DMS153 treated with DMSO at 0.1 percent for 48 hours (cell line): ENCODE measurements around the gene CEP152.

ENCODE experiments used
- DNase-seq: peaks from one replicate; lab custom pipeline; 2025; ENCODE audit not compliant: unreplicated experiment; lab: John Stamatoyannopoulos, UW

CEP152 gene

DNA sequence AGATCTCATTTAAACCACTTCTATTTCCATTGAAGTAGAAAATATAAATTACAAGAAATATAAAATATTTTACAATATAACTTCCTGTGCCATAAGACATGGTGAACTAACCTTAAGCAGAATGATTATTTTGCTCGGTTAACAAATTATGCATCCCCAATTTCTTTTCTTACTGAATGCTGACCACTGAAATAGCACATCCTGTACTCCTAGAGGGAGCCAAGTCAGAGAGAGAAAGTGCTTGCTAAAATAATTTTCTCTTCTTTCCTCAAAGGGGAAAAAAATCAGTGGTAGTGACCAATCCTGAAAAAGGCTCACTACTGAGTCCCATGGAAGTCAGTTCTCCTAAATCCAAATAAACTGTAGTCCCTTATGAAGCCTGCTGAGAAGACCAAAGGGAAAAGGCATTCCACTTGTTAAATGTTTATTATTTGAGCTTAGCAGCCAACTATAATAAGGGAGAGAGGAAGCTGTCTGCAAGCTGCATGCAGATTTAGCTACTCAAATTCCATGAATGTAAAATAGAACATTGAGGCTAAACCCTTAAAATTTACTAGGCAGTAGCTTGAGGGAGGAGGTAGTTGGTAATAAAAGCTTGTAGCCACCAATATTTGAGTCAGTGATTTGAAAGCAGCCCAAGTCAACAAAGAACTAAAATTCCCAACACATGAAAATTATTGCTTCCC lies 33.1 kb downstream of the CEP152 start:
- DNase-seq = no peak

DNA sequence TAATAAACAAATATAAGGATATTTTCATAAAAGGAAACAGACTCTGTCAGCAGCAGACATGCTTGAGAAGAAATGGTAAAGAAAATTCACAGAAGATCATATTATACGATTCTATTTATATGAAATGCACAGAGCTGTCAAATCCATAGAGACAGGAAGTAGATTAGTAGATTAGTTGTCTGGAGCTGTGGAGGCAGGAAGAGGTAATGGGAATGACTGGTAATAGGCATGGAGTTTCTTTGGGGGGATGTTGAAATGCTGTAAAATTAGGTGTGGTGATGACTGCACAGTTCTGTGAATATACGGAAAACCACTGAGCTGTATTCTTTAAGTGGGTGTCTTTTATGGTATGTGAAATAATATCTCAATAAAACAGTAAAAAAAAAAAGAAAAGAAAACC lies 35.3 kb downstream of the CEP152 start:
- no peak for DNase-seq

DNA sequence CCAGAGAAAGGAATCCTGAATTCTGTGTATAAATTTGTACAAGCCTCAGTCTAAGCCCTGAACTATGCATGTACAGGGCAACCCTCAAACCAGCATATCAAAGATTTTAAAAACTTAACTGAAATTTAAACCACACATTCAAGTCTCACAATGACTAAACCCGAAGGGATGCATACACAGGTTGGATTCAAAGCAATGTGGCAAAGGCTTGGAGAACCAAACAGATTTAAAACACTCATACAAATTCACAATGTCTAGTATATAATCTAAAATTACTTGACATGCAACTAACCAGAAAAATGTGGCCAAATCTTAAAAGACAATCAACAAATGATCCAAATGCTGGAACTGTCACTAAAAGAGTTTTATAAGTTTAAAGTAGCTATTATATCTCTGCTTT lies 36.4 kb downstream of the CEP152 start:
- no peak for DNase-seq

DNA sequence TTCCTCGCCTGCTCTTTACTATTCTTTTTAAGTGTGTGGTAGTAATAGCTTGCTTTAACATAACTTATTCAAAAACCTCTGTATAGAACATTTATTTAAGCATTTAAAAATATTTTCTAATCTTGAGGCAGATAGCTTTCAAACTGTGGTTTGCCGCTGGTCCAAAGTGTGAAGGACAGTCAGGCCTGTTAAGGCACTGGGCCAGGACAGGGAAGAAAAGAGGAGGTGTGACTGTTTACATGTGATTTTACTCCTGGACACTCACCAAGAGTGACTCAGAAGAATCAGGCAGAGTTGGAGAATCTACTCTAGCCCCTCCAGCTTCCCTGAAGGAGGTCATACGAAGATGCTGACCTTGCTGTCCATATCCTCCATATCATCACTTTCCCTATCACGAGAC lies 44.7 kb downstream of the CEP152 start:
- no peak for DNase-seq

DNA sequence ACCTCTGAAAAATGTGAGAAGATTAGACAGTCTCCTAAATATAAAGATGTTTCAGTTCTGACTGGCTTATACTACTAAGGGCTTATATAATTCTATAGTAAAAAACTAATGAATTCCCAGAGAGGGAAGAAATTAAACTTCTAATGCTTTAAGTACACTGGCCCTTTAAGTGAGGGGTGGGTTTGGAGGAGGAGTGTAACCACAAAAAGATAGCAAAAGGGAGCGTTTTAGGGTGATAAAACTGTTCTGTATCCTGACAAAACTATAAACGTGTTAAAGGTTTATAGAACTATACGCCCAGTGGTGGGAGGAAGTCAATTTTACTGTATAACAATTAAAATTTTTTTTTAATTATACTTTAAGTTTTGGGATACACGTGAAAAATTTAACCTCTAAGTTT lies 45.8 kb downstream of the CEP152 start:
- no peak for DNase-seq

DNA sequence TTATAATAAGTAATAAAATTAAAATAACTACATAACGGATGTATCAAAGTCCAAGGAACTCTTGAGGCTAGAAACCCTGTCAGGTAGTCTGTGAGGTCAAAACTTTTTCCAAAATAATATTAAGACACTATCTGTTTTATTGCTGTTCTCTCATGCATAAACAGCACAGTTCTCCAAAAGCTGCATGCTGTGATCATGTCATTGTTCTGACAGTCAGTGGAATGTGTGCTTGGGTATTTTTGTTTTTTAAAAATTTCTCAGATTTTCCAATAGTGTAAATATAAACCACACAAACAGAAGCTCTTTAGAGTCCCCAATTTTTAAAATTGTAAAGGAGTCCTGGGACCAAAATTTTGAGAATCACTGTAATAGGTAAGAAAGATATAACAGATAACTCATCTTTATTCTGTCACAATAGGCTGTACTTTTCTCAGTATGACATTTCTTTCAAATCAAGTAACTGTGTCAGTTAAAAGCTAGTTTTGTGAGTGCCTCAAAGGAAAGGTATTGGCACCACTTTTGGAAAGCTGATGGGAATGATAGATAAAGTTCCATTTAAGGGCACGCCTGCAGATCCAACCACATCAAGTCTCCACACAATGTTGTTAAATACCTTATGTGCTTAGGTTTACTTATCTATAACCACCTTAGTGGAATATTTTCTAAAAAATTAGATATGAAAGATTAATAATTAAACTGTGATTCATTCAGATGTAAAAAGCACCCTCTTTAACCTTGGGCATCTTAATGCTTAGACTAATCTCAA lies 49.3 kb downstream of the CEP152 start:
- DNase-seq = no peak

DNA sequence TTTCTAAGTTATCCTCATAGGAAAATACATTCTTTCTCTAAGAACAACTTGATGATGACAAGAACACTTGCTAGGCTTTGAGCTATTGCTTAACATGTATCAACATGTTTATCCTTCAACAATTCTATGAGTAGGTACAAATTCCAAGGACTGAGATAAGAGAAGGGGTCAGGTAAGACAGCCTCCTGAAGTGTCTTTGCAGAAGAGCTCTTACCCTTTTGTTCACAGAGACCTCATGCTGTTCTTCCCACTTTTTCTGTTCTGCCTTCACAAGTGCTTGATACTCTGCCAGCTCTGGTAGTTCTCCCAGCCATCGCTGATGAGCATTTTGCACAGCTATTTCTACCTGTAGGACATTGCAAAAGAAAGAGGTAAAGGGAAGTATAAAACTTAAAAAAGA lies 50.9 kb downstream of the CEP152 start:
- DNase-seq = no peak

DNA sequence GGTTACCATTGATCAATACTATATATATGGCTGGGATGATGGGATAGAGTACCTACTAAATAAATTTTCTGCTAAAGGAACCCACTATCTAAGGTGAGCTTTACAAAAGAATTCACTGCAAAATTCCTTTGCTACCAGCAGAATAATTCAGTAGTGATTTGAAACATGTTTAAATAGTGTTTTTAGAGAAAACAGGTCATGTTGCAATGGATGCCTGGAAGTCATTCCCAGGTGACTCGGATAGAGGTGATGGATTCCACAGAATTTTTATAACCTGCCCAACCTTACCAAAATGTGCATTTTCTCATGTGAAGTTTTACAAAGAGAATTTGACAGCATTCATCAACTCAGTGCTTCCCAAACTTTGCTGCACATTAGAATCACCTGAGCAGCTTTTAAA lies 53.2 kb downstream of the CEP152 start:
- no peak for DNase-seq

DNA sequence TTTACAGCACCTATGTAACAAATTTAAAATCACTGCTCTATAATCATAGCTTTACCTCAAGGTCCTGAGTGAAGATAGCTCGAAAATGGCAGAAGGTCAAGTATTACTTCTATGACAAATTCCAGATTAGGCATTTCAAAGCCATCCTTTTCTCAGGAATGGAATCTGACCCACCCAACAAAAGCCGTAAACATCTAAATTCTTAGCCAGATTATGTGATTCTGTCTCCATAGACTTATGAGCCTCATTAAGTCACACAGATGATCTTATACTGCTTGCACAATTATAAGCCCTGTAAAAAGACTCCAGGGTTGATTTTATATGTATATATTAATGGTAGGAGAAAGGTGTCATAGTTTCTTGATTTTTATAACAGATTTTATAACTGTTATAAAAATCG lies 56.9 kb downstream of the CEP152 start:
- no peak for DNase-seq

DNA sequence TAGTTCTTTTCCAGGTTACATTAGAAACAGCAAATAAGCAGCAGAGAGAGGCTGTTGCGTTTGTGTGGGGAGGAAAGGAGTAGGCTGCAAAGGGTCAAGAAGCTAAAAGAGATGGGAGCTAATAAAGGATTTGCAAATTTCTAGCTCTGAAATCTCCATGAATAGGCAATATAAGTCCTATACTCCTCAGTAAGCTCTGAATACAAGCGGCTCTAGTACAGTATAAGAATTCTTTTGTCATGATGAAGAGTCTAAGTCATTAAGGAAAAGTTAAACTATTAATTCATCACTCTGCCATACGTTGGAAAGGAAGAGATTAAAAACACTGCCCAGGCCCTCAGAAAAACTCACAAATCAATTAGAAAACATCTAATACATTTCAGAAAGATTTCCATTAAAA lies 59.3 kb downstream of the CEP152 start:
- no peak for DNase-seq

DNA sequence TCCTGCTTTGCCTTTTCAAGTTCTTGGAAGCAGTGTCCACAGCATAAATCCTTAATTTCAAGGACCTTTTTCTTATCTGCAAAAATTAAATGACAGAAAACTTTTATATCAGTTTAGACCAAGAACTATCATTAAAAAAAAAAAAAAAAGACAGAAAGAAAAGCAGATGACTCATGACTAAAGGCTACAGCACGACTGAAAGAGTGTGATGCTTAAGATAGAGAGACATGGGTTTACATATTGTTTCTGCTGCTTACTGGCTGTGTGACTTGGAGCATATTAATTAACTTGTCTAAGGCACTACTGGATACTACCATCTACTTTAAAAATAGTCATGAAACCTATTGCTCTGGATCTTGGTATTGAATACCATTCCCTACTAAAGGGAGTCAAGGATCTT lies 62.3 kb downstream of the CEP152 start:
- no peak for DNase-seq

DNA sequence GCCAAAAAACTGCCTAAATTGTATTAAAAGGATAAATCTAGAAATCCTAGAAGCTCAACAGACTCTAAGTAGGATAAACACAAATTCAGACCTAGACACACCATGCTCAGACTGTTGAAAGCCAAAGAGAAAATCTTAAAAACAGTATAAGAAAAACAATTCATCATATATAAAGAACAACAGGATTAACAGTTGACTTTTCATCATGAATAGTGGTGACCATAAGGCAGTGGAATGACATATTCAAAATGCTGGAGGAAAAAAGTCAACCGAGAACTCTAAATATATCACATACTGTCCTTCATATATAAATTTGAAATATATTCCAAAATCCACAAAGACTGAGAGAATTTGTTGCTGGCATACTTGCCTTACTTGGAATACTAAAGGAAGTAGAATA lies 77.3 kb downstream of the CEP152 start:
- DNase-seq = no peak

DNA sequence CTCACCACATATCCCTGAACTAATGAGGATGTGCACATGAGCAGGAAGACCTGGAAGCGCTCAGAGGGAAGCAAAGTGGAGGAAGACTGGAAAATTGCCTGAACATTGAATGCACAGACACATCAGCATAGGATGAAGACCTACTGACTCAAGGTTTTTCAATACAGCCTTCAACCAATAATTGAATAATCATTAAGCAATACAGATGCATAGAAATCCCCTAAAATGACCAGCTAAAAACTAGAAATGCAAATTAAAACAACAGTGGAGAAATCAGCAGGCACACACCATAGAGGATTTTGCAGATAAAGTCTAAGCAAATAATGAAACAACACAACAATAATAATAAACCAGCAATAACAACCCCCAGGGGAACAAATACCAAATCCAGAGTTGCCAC lies 80.4 kb downstream of the CEP152 start:
- DNase-seq = no peak

DNA sequence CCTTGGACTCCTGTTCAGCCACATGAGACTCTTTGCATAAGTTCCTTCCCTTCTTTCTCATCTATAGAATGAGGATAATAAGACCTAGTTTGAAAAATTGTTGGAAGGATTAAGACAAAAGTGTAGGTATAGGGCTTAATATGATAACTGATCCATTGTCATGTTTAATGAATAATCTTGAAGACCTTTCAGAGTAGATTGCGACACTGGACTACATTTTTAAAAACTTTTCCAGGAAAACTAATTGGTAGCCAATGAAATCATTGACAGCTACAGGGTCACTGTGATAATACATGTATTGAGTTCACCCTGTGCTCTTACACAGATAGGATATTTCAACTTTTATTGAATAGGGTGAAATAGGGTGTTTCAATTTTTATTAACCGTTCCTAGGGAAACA lies 86.9 kb downstream of the CEP152 start:
- DNase-seq = no peak

DNA sequence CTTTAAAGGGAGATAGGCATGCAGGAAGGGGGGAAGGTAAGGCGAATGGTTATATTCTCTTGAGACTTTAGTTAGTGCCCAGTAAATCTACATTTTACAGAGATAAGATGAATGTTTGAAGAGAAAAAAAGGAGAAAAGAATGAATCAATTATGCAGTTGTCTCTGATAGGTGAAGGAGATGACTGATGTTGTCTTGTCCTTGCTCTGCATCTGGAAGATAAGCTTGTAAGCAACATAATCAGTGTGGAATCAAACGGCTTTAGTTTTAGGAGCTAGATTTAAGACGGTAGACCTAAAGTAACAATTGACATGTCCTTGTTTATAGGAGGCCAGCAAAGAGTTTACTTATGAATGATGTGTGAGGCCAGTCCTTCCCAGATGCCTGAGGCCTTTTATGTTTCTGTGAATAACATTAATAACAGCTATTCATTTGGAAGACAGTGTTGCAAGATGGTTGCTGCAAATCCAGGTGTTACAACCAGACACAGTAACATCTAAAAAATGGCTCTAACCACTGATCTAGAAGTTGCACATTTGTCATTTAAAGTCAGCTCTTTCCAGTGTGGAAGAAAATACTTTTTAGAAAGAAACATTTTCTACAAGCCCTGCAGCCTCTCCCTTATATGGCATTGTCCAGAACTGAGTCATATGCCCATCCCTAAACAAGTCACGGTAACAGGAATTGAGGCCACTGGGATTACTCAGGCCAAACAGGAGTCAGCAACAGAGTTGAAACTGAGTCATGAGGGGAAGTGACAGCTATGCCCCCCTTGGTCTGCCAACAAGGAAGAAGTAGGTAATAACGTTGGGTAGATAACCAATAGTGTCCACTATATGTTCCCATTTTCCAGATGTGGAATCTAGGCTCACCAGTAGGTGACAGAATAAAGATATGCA lies 87.9 kb downstream of the CEP152 start:
- no peak for DNase-seq

DNA sequence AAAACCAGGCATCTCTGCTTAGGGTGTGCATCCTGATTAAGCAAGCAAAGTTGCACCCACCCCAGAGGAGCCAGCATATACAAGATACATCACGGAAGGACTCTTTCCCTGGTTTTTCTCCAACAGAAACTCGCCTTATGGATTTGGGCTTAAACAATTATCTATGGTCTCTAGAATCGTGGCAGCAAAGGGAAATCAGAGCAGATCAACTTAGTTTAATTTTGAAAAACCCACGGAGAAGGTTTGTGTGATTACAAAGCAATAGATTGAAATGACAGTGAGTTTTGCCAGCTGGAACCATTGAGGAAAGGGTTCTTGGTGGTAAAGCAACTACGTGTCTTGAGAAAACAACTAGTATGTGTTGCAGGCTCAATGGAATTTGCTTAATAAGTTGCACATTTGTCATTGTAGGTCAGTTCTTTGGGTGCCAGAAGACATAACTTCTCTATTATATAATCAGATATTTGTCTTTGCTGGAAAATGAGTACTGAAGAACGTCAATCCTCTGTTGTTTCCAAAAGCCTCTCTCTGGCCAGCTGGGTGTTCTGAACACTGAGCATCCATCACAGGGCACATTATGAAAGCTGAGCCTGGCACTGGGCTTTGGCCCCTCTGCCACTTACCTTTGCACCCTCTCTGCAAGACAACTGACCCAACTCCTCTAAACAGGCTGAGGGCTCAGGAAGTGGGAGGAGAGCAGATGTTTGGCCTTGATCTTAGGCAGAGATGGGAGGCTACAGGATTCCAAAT lies 89.6 kb downstream of the CEP152 start:
- DNase-seq = no peak

DNA sequence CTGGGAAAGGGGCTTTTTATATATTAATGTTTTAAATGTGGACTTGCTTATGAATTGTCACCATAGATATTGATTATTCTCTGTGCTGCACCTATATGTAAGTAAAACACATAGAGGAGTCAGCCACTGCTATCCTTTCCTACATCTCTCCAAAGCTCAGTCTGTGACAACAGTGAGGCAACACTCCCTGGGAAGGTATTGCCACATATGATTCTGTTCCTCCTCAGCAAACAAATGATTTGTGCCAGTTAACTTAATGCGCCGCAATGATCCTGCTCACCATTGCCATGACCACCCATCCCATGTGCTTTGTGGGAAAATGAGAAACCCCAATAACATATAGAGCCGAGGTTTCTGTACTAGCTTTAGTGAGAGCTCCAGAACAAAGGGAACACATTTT lies 90.2 kb downstream of the CEP152 start:
- DNase-seq = no peak

DNA sequence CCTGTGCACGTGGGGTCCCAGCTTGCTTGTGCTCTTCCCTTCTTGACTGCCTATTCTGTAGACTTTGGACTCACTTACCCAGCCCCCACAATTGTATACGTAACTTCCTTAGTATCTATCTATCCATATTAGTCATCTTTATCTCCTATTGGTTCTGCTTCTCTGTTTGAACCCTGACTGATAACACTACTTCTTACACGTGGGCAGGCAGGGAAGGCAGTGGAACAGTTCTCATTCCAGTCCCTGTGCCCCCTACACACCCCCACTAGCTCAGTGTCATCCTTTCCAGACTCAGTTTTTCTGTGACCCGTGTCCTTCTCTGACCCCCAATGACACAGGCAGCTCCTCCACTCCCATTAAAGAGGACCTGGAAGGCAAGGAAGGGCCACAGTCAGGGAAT lies 91.2 kb downstream of the CEP152 start:
- DNase-seq = no peak

DNA sequence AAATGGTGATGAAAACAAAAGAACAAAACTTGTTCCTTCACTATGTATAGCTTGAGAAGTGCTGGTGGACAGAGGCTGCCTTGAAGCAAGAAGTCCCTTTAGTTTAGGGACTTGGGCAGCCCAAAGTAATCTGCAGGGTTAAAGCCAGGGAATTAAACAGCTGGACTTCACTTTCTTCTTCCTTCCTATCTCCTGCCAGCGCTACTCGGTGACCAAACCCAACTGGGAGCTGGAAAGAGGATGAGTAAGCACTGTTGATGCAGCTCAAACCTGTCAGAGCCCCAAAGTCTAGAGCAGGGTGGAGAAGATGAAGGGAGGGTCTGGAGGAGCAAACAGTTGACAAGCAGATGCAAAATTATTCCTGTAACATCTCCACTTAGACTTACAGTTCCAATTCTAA lies 92.2 kb downstream of the CEP152 start:
- DNase-seq = no peak

DNA sequence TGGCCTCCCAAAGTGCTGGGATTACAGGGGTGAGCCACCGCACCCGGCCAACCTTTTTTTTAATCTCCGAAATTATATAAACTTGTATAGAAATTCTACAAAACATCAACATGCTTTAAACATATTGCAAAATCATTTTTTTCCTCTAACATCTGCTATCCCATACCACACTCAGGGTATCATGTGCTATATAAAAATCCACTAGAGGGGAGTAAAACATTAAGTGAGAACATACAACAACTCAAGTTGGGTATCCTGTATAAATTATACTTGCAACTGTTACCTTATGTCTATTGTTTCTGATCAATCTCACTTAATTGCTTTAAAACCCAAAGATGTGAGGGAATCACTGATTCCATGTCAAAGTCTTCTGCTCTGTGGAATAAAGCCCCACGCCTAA lies 93.4 kb downstream of the CEP152 start:
- DNase-seq = no peak

DNA sequence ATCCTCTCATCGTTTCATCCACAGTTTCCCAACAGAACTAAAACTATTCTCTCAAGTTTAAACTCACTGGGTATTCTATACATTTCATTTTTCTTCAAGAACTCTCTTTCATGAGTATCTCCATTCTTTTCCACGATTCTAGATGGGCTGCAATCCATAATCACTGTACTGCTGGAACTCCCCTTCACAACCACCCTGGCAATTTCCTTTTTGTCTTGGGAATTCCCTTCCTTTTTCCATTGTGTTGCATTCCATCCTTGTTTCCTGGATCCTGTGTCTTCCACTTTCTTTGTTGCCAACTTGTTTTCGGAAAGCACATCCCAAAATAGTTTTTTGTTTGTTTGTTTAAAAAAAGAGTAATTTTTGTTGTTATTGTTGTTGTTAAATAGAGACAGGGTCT lies 98.3 kb downstream of the CEP152 start:
- no peak for DNase-seq
